Measurements from ENCODE around the gene LRP5.
A peak's percentile ranks its signal among the peaks of the same experiment; 100 is the strongest.
"Not testable (repeated sequence)": the region's sequence is repeated elsewhere in the genome, so short reads cannot be mapped to it uniquely, and the experiment has no call there.

Gene LRP5

GRCh38 chr11:68423481-68423880, 111.1 kb downstream of the LRP5 start:
- DNase-seq (ENCODE audit: low read depth) = no peak

- DNase-seq (ENCODE audit: low read depth) = no peak
Measured at GRCh38 chr11:68424101-68424632, 111.8 kb downstream of the LRP5 start.

- DNase-seq (ENCODE audit: low read depth) = no peak
Measured at GRCh38 chr11:68424981-68425865, 112.8 kb downstream of the LRP5 start.

- DNase-seq (ENCODE audit: low read depth) = no peak
Measured at GRCh38 chr11:68425866-68426380, 113.5 kb downstream of the LRP5 start.

GRCh38 chr11:68429661-68430060, 117.3 kb downstream of the LRP5 start:
- DNase-seq (ENCODE audit: low read depth) = no peak

GRCh38 chr11:68430384-68430783, 118.0 kb downstream of the LRP5 start:
- DNase-seq (ENCODE audit: low read depth) = no peak

- no peak for DNase-seq (ENCODE audit: low read depth)
Measured at GRCh38 chr11:68430801-68431200, 118.4 kb downstream of the LRP5 start.

GRCh38 chr11:68431984-68432645, 119.7 kb downstream of the LRP5 start:
- DNase-seq (ENCODE audit: low read depth) = no peak

- DNase-seq (ENCODE audit: low read depth) = no peak
Measured at GRCh38 chr11:68432874-68433273, 120.5 kb downstream of the LRP5 start.

GRCh38 chr11:68433541-68433940, 121.2 kb downstream of the LRP5 start:
- no peak for DNase-seq (ENCODE audit: low read depth)

GRCh38 chr11:68434159-68434558, 121.8 kb downstream of the LRP5 start:
- DNase-seq (ENCODE audit: low read depth) = not testable (repeated sequence)

GRCh38 chr11:68436162-68436888, 123.9 kb downstream of the LRP5 start:
- no peak for DNase-seq (ENCODE audit: low read depth)

- peak; percentile 80 for DNase-seq (ENCODE audit: low read depth)
Measured at GRCh38 chr11:68436985-68437926, 124.9 kb downstream of the LRP5 start.

GRCh38 chr11:68437927-68438657, 125.7 kb downstream of the LRP5 start:
- no peak for DNase-seq (ENCODE audit: low read depth)

GRCh38 chr11:68438658-68439259, 126.4 kb downstream of the LRP5 start:
- no peak for DNase-seq (ENCODE audit: low read depth)

- DNase-seq (ENCODE audit: low read depth) = no peak
Measured at GRCh38 chr11:68439355-68440065, 127.1 kb downstream of the LRP5 start.

- DNase-seq (ENCODE audit: low read depth) = no peak
Measured at GRCh38 chr11:68440224-68440623, 127.8 kb downstream of the LRP5 start.

GRCh38 chr11:68441466-68442230, 129.3 kb downstream of the LRP5 start:
- peak; percentile 14 for DNase-seq (ENCODE audit: low read depth)

All from iris pigment epithelial cell (primary cell).